MM.1S (cell line): ENCODE data around the gene NTSR1.

ENCODE experiments used
- CTCF ChIP-seq: fragments of 300-600 bp; sonication (generic); IDR thresholded peaks from 2 replicates; pipeline ENCODE4 v1.5.1; 2016; ENCODE audit warnings: antibody characterized with exemption, low read length, mixed read lengths
- EZH2 ChIP-seq: fragments of 300-600 bp; sonication (generic); optimal IDR thresholded peaks from 2 replicates; pipeline ENCODE3; 2017; ENCODE audit warnings: low read depth, mild to moderate bottlenecking, antibody characterized with exemption, low read length, mixed read lengths
- EZH2phosphoT487 ChIP-seq: fragments of 300-600 bp; sonication (generic); IDR thresholded peaks from 2 replicates; pipeline ENCODE4 v1.6.1; 2018; ENCODE audit warnings: antibody characterized with exemption, low read length

GRCh38 chr20:62807444-62808210 lies 99.0 kb downstream of the NTSR1 start:
- no peak for TF ChIP-seq CTCF
- no peak for TF ChIP-seq EZH2phosphoT487
- no peak for TF ChIP-seq EZH2
